Activated T-cell treated with anti-CD3 and anti-CD28 coated beads, Interleukin-2, amount 50 U/mL, for 1 hour (primary cell): ENCODE results near the gene IFI44L.

Experiments
- DNase-seq: peaks from one replicate; pipeline ENCODE4 v3.0.0-alpha.2; 2020

IFI44L gene

DNA sequence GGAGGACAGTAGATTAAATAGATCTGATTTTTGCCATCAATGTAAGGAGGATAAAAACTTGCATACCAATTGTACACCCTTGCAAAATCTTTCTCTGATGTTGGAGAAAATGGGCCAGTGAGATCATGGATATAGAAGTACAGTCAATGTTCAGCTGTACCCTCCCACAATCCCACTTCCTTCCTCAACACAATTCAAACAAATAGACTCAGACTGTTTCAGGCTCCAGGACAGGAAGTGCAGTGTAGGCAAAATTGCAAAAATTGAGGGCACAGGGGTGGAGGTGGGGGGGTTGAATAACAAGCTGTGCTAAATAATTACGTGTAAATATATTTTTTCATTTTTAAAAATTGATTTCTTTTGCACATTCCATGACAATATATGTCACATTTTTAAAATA lies 25.5 kb downstream of the IFI44L start:
- no peak for DNase-seq

DNA sequence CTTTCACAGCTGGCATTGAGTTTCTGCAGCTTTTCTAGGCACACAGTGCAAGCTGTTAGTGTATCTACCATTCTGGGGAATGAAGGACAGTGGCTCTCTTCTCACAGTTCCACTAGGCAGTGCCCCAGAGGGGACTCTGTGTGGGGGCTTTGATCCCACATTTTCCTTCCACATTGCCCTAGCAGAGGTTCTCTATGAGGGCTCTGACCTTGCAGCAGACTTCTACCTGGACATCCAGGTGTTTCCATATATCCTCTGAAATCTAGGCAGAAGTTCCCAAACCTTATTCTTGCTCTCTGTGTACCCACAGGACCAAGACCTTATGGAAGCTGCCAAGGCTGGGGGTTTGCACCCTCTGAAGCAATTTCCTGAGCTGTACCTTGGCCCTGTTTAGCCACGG lies 27.0 kb downstream of the IFI44L start:
- no peak for DNase-seq

DNA sequence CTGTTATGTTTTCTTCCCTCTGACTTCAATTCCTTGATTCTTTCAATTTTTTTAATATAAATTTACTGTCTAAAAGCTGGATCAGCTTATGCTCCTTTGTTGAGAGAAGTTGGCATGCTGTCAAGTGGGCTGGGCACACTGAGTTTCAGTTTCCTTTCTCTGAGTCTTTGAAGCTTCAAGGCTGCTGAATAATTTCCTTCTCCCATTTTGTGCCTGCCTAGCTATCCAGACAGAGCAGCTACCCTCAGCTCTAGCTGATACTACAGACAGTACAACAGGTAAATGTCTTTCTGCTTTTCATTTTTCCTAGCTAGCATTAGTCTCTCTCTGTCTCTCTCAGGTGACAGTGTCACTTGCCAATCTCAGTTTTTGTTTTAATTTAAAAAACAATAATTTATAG lies 29.4 kb downstream of the IFI44L start, which contains the start of gene IFI44:
IFI44 (plus strand) TSS at position 204 of the 400 bp plus-strand sequence. CDS start 365 bp downstream, outside the sequence.
- DNase-seq, result peak; percentile 69

DNA sequence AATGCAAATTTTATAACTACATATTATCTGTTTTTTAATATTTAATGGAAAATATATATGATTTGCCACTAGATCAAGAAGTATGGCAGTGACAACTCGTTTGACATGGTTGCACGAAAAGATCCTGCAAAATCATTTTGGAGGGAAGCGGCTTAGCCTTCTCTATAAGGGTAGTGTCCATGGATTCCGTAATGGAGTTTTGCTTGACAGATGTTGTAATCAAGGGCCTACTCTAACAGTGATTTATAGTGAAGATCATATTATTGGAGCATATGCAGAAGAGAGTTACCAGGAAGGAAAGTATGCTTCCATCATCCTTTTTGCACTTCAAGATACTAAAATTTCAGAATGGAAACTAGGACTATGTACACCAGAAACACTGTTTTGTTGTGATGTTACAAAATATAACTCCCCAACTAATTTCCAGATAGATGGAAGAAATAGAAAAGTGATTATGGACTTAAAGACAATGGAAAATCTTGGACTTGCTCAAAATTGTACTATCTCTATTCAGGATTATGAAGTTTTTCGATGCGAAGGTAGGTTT lies 29.9 kb downstream of the IFI44L start:
- DNase-seq, result no peak

DNA sequence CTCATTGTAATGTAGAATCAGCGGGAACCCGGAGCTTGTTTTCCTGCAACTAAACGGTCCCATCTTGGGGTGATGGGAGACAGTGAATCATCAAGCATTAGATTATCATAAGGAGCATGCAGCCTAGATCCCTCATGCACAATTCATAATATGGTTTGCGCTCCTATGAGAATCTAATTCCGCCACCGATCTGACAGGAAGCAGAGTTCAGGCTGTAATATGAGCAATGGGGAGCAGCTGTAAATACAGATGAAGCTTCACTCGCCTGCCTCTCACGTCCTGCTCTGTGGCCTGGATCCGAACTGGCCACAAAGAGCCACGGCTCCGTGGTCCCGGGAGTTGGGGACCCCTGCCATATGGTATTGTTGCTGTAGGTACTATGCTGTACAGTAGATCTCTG lies 31.0 kb downstream of the IFI44L start:
- peak; percentile 37 for DNase-seq

DNA sequence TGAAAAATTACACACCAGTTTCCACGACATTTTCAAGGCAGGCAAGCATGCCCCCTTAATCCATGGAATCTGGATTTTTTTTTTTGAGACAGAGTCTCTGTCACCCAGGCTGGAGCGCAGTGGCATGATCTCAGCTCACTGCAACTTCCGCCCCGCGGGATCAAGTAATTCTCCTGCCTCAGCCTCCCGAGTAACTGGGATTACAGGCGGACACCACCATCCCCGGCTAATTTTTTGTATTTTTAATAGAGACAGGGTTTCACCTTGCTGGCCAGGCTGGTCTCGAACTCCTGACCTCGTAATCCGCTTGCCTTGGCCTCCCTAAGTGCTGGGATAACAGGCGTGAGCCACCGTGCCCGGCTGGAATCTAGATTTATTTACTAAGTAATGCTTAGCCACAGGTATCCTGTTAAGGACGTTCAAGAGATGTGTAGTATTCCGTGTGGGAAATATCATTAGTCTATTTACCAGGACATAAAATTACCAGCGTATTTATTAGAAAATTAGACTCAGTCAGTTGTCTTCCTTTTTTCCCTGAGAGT lies 31.8 kb downstream of the IFI44L start:
- no peak for DNase-seq

DNA sequence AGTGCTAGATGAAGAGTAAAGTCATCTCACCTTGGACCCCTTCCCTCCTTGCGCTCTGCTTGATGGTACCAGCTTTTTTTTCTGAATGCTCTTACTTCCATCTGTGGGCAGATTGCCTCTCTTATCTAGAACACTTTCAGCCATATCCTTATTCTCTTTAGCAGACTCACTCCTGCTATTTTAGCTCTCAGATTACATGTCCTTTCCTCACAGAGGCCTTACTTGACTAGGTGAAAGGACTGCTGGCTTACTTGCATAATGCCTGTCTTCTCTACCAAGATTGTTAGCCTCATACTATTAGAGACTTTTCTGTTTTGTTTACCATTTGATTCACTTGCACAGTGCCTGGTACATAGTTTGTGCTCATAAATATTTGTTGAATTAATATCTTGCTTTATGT lies 38.7 kb downstream of the IFI44L start:
- DNase-seq, result no peak

DNA sequence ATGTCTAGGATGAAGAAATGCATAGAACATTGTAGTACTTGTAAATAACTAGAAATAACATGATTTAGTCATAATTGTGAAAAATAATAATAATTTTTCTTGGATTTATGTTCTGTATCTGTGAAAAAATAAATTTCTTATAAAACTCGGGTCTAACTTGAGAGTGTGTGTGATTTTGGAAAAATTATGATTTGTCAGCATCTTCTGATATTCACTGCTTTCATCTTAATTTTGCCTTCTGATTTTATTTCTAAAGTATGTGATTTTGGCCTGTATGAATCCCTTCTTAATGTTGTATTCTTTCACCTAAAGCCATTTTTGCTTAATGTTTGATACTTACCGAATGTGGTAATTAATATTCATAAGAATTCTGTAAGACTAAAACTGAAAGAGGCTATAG lies 43.7 kb downstream of the IFI44L start:
- DNase-seq, result no peak

DNA sequence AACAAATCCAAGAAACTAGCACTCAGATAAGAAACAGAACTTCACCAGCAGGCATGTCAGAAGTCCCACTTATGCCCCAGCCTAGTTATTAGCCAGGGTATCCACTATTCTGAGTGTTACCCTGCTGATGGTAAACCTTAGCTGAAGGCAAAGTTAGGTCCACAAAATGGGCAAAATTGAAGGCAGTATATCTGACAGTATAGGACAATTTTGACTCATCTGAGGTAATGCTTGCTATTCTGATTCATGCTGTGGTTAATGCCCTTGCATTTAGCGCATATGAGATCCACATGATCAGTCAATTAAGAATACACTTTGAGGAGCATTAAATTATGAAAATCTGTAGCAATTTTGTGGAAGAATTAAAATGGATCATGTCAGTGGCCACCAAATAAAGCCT lies 44.5 kb downstream of the IFI44L start:
- DNase-seq, result no peak

DNA sequence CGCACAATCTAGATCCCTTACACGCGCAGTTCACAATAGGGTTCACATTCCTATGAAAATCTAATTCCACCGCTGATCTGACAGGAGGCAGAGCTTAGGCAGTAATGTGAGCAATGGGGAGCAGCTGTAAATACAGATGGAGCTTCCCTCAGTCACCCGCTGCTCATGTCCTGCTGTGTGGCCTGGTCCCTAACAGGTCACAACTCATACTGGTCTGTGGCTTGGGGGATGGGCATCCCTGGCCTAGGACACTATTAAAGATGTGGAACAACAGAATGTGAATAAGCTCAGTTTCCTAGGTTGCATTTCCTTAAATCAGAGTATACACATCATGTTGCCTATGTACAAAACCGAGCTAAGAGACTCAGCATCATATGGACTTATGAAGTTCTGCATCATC lies 45.6 kb downstream of the IFI44L start:
- DNase-seq, result no peak

DNA sequence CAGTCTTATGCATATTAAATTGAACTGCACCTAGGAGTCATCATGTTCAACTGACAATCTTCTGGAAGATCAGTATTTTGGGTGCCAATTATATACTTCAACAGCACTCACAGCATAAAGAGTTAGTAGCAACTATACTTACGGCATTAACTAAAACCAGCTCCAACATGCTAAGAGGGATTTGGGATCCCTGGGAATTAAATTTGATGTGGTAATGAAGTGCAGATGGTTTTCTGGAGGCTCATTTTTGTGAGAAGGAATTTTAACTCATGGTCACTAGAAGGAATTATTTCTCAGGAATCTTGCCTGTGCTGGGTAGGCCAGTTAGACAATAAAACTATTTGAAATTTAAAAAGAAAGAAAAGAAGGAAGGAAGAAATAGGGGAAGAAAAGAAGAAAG lies 47.7 kb downstream of the IFI44L start:
- DNase-seq, result no peak

DNA sequence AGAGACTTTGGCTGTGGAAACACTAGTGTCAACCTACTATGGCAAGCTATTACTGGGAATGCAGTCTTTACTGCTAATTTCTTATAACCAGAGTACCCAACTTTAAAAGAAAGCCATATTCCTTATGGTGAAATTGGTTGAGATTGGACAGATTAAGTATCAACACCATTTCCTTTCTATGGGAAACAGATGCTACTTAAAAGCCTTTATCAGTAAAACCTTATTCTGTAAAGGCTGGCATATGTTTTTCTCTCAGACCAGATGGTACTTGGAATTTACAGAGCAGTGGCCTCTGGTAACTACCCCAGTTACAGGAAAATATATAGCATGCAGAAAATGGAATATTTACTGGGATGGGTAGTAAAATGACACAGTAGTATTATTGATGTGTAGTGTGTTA lies 48.2 kb downstream of the IFI44L start:
- no peak for DNase-seq

DNA sequence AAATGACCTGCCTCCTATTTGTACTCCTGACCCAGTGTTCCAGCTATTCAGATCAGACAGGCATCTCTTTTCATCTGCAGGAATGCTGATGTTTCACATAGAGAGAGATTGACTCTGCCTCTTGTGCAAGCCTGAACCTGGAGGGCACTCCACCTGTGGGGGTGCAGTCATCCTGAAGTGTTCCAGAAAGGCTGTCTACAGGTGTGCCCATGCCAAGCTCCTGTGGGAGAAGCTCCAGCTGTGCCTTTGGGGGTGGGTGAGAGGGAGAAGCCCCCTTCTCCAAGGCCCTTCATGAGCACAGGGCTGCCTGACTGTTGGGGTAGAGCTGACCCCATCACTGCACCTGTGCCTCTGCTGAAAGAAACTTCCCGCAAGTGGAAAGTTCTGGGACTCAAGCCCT lies 52.2 kb downstream of the IFI44L start:
- DNase-seq, result no peak

DNA sequence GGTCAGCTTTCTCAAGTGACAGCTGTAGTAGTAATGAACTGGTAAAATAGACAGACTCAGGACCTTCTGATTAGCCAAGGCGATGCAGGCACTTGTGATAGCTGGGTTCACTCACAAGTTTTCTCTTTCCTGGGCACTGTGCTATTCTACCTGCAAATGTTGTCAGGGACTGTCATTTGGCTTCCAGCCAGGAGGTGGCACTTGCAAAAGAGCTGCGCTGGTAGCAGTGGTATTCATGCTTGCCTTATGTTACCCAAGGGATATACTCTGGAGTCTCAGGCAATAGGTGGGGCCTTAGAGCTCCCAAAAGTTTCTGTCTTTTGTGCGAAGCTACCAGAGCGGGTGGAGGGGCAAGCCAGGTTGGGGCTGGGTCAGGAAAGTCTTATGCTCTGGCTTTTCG lies 52.9 kb downstream of the IFI44L start:
- DNase-seq, result no peak

DNA sequence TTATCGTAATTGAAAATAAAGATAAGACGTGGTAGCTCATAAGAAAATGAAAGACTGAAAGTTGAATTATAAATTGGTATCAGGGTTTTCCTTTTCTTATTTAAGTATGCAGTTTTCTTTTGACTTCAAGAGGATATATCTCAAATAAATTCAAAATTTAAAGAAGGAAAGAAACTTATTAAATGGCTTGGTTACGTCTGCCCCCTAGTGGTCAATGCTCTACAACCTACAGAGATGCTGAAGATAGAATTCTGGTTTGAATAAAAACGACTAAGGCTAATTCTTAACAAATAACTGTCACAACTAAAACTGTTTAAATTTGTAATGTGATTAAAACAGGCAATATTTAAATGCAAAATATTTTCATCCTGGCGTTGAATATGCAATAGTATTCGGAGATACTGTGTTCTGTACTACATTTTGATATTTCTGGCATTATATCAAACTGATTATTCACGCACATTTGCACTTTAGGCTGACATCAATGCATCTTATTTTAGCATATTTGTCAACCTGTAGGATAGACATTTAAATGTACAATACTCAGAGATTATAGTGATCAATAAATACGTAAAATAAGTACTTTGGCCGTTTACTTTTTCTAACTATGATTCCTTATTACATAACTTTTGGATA lies 56.2 kb downstream of the IFI44L start:
- no peak for DNase-seq

DNA sequence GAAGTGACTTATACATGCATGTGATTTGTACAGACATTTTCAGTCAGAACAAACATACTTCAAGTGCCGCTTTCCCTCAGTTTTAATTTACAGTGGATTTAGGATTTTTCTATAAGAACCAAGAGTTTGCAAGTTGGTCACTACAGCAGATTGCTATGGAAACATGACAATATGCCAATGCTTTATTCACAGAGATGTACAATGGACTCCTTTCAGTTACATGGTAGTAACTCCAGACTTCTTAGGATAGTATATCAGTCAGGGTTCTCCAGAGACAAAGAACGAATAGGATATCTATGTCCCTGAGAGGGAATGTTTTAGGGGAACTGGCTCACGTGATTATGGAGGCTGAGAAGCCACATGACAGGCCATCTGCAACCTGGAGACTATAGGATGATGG lies 56.7 kb downstream of the IFI44L start:
- DNase-seq, result no peak

DNA sequence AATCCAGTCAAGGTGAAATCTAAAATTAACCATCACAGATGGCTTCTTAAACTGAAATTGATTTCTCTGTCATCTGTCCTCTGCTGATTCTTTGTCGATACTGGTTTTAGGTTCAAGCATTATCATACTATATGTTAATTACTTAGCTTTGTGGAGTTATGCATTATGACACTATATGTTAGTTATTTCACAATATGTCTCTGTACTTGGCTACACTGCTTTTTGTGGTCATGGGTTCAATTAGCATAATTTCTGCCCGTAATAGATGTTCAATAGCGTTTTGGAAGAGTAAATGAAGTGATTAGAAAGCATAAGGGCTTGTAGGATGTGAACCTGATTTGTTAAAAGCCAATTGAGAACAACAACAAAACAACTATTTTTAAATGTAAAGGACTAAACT lies 57.5 kb downstream of the IFI44L start:
- DNase-seq, result no peak

DNA sequence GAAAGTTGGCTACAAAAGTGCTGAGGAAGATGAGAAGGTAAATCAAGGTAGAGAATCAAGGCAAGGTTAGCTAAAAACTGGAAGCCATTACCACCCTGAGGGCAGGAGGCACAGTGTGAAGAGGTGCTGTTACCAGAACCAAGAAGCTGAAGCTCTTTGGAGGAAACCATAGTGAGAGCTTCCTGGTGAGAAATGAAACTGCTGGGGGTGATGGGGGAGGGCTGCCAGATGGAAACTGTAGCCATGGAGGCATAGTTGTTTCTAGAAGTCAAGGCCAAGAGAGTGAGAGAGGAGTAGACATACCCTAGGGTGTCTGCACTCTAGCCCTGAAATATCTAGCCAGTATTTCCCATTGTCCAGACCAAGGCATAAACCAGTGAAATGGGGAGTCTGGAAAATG lies 58.1 kb downstream of the IFI44L start:
- no peak for DNase-seq

DNA sequence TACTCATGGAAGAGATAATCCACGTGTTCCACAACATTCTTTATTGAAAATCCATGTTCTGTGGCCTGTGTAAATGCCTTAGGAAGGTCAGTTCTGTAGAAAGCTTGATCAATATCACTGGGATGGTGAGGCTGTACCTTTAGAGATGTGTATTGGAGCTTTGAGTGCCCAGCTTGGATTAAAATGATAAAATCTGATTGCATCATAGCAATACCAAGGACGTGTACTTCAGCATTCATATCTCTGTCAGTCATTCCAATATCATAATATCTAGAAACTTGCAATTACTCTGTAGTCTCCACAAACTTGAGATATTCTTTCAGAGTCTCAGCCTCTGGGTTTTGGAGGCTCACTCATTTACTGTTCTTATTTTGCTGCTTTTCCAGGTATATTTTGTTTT lies 61.0 kb downstream of the IFI44L start:
- DNase-seq, result no peak

DNA sequence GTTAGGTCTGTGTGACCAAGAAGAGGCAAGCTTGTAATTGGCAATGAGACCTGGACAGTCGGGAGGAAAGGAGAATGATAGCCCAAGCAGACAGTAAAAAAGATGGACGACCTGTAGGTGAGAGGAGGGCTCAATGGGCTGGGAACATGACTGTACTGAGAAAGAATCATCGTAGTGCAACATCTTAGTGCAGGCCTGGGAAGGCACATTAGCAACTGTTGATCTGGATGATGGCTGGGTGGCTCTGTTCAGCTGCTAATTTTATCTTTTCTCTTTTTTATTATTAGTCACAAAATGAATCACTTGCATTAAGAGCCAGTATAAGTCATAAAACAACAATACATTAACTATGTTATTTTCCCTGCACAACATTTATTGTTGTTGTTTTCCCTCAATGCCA lies 62.2 kb downstream of the IFI44L start:
- DNase-seq, result no peak

DNA sequence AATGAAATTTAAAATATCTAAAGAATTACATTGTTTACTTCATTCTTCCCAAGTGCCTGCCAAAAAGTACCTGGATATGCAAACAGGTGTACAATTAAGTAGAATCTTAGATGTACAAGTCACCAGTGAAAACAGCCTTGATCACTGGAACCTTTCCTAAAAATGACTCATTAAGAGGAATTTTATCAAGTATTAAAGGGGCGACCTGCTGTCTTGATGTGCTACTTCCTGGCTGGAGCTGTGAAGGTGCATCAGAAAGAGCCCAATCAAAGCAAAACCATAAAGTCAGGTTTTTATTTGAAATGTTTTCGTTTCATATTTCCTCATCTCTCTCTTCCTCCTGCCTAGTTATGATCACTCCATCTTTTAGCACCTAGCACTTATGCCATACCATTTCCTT lies 62.8 kb downstream of the IFI44L start:
- DNase-seq, result no peak

DNA sequence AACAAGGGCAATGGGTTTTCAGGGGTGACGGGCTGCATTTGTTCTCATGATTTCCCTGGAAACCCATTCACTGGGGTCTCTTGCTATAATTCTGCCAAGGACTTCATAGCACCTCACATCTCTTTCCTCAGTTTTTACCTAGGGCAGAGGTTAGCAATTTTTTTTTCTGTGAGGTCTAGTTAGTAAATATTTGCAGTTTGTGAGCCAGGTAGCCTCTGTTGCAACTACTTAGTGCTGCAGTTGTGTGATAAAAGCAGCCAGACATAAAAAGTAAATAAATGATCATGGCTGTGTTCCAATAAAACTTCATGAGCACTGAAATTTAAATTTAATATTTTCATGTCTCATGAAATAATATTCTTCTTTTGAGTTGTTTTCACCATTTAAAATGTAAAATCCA lies 67.1 kb downstream of the IFI44L start:
- DNase-seq, result no peak

DNA sequence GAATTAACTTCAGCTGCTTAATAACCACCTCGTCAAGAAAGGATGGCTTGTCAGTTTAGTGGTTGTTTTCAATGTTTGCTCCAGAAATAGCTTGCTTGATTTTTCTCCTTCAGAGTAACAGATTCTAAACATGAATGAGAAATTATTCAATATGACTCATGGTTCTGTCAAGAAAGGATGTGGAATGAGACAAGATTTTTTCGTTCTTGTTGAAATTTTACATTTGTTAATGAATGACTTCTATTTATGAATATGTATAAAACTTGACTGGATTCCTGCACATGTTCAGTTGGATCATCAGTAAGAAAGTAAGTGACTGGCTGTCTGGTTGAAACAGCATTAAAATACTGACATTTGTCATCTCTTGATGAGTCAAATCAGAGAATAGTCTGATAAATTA lies 67.7 kb downstream of the IFI44L start:
- DNase-seq, result no peak

DNA sequence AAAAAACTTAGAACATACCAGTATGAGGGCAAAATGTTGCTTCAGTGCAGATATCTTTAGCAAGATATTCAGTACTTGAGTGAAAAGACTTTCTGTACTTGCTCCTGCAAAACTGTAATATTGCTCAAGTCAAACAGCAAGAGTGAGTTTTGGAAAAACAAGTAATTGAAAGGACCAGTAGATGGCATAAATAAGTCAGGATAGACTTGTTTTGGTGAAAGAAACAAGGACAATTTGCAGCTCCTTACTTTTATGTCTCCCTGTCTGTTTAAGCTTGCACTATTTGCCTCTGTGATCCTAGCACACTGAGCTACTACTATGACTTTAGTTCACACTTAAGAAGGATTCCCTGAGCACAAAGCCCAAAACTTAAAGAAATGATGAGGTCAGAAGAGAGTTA lies 68.4 kb downstream of the IFI44L start:
- DNase-seq, result no peak

DNA sequence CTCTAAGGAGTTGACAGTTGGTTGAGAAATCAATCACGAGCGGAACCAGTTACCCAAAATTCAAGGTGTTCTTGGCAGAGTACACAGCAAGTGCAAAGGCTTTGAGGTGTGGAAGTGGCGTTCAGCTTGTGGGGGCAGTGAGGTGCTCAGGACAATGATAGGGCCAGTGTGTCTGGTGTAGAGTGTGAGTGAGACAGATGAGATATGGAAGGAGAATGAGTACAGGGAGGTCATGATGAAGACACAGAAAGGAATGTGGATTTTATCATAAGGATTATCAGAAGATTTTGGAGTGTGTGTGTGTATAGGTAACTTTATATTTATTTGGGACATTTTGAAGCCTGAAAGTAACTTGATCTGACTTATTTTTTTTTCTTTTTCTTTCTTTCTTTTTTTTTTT lies 70.3 kb downstream of the IFI44L start:
- DNase-seq, result no peak
